BE2C (cell line): ENCODE measurements around the gene TGFB1.

Experiments
- DNase-seq: peaks from one replicate; pipeline ENCODE4 v3.0.0-alpha.2; 2020
- H3K27me3 ChIP-seq: fragments of 250-450 bp; sonication (Bioruptor Pico); 2 replicates; pipeline ENCODE4 v1.5.1; 2020; ENCODE audit warnings: mild to moderate bottlenecking
- H3K36me3 ChIP-seq: fragments of 250-450 bp; sonication (Bioruptor Pico); 2 replicates; pipeline ENCODE4 v1.5.1; 2020; ENCODE audit warnings: mild to moderate bottlenecking
- H3K4me1 ChIP-seq: fragments of 250-450 bp; sonication (Bioruptor Pico); 2 replicates; pipeline ENCODE4 v1.5.1; 2020
- H3K4me3 ChIP-seq: 2 replicates; pipeline ENCODE4 v1.5.1; 2011; ENCODE audit warnings: low read depth, low read length
- H3K9me3 ChIP-seq: fragments of 250-450 bp; sonication (Bioruptor Pico); 2 replicates; pipeline ENCODE4 v1.5.1; 2020
- TF ChIP-seq, protein P1 (sequence below): IDR thresholded peaks from 2 replicates; pipeline ENCODE4 v1.5.1; 2012; ENCODE audit warnings: mild to moderate bottlenecking, low read depth, low read length

TGFB1 gene

DNA sequence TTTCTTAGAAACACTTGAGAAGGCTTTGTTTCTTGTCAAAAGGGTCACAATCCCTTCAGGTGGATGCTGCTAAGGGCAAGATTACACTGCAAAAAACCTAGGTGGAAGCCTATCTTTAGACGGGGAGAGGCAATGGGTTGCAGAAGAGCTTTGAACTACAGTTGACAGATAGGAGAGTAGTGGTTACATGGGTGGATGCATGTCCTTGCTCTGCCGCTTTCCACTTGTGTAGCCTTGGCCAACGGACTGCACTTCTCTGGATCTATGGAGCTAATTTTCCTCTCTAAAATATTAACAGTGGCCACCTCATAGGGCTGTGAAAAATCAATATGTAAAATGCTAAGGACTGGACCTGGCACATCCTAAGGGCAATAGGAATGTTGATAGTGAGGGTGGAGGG is 44.9 kb upstream of the TGFB1 start:
- H3K4me3 ChIP-seq: peak overlapping the region; percentile 91
- no peaks in the 10 kb centered on the region for H3K9me3 ChIP-seq
- no peaks in the 10 kb centered on the region for H3K27me3 ChIP-seq
- TF ChIP-seq, protein P1, sequence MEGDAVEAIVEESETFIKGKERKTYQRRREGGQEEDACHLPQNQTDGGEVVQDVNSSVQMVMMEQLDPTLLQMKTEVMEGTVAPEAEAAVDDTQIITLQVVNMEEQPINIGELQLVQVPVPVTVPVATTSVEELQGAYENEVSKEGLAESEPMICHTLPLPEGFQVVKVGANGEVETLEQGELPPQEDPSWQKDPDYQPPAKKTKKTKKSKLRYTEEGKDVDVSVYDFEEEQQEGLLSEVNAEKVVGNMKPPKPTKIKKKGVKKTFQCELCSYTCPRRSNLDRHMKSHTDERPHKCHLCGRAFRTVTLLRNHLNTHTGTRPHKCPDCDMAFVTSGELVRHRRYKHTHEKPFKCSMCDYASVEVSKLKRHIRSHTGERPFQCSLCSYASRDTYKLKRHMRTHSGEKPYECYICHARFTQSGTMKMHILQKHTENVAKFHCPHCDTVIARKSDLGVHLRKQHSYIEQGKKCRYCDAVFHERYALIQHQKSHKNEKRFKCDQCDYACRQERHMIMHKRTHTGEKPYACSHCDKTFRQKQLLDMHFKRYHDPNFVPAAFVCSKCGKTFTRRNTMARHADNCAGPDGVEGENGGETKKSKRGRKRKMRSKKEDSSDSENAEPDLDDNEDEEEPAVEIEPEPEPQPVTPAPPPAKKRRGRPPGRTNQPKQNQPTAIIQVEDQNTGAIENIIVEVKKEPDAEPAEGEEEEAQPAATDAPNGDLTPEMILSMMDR: no peak
- H3K36me3 ChIP-seq: peaks cover 10% of the 10 kb centered on the region
- DNase-seq: no peak
- no peaks in the 10 kb centered on the region for H3K4me1 ChIP-seq

DNA sequence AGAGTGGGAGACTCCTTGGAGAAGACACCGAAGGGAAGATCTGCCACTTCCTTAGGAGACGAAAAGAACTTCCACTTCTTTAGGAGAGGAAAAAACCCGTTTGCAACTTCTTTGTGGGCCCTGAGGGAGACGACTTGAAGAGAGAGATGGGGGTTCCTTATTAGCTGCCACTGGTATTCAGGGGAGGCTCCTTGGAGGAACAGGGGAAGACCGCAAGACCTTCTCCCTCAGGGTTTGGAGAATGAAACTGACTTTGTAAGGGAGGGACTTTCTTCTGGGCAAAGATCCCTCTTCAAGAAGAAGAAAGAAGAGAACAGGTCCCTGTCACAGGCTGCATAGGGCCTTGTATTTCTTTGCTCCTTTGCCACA is 44.3 kb upstream of the TGFB1 start:
- H3K27me3 ChIP-seq: no peaks in the 10 kb centered on the region
- DNase-seq: no peak
- H3K4me1 ChIP-seq: no peaks in the 10 kb centered on the region
- peaks cover 9% of the 10 kb centered on the region for H3K36me3 ChIP-seq
- no peaks in the 10 kb centered on the region for H3K9me3 ChIP-seq
- TF ChIP-seq, protein P1: no peak
- peak overlapping the region; percentile 91 for H3K4me3 ChIP-seq

DNA sequence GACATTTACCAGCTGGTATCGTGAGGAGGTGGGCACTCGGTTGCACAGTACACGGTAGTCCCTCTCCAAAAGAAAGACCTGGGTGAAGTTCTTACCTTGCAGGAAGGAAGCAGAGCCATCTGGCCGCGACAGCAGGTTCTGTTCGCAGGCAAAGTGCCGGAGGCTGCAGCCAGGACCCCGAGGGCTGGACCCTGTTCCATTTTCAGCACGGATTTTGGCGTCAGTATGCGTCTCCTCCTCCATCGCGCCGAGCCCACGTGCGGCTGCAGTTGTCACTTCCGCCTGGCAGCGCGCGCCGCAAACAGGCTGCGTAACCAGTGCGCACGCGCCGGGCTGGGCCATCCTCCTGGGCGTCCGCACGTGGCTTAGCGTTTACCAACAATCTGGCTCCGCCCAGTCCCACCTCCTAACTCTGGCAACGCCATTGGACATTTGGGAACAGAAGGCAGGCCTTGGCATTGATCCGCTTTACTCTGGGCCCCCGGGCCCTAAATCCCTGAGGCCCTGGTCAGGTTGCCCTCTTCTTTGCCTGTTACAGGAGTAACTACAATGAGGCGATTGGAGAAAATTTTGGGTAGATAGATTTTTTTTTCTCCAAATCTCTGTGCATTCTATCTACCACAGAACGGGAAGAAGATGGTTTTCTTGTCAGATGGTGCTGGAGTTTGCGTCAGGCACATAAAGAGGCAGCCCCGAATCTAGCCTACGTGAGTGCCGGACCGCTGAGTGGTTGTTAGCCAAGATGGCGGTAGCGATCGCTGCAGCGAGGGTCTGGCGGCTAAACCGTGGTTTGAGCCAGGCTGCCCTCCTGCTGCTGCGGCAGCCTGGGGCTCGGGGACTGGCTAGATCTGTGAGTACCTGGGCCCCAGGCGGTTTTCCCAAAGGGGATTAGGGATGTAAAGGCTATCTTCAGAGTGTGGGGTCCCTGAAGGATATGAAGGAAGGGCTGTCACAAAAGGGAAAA is 43.6 kb upstream of the TGFB1 start, which contains the start of the genes BCKDHA and EXOSC5:
Gene BCKDHA (plus strand): TSS at position 733 of the 964 bp plus-strand sequence. CDS start 10 bp downstream, at position 743.
Gene EXOSC5 (minus strand): TSS at position 274 of the 964 bp plus-strand sequence. CDS start 31 bp downstream, at position 243.
- Histone ChIP-seq H3K4me3 (peak within 1 kb of the TSS; percentile 91), H3K4me1 (no peaks in the 10 kb centered on the region), H3K36me3 (peaks cover 13% of the 10 kb centered on the region), H3K27me3 (no peaks in the 10 kb centered on the region), H3K9me3 (no peaks in the 10 kb centered on the region)
- DNase-seq: peak; percentile 99
- TF ChIP-seq, protein P1: no peak

DNA sequence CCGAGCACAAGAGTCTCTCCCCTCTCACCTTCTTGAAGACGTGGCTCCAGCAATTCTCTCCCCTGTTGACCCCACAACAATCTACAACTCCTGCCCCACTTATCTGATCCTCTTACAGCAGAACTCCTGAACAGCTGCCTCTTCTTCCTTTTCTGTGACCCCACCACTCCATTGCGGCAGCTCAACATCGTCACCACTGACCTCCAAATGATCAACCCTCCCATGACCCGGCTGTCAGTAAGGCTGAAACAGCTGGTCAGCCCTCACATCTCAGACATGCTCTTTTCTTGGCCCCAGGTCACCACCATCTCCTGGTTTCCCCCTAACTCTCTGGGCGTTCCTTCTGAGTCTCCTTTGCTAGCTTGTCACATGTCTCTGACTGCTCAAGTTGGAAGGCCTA is 41.6 kb upstream of the TGFB1 start:
- DNase-seq: no peak
- no peaks in the 10 kb centered on the region for H3K4me1 ChIP-seq
- peak overlapping the region; percentile 87 for H3K4me3 ChIP-seq
- no peaks in the 10 kb centered on the region for H3K27me3 ChIP-seq
- peaks cover 31% of the 10 kb centered on the region for H3K36me3 ChIP-seq
- TF ChIP-seq, protein P1: no peak
- H3K9me3 ChIP-seq: no peaks in the 10 kb centered on the region

DNA sequence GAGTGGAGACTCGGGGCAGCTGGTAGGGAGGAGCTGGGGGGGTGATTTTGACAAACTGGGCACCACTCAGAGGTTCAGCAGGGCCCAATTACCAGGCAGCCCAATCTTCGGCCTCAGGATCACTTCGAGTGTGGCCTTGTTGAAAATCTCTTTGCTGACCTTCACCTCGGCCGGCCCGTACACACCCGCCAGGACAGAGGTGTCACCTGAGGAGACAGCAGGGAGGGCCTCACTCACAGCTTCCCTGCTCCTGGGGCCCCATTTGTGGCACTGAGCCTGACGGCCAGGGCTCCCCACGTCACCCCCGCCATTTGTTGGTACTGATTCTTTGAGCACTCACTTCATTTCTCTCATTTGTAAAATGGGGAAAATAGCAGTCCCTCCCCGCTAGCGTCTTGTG is 39.1 kb upstream of the TGFB1 start:
- H3K36me3 ChIP-seq: peaks cover 54% of the 10 kb centered on the region

More for the DNA sequence above, 39.1 kb upstream of the TGFB1 start:
- TF ChIP-seq, protein P1: no peak
- H3K27me3 ChIP-seq: no peaks in the 10 kb centered on the region
- no peaks in the 10 kb centered on the region for H3K4me1 ChIP-seq
- no peak overlapping the region for H3K4me3 ChIP-seq
- DNase-seq: no peak
- no peaks in the 10 kb centered on the region for H3K9me3 ChIP-seq
